ENCODE results near the gene CTBP2.

CTBP2 gene

DNA sequence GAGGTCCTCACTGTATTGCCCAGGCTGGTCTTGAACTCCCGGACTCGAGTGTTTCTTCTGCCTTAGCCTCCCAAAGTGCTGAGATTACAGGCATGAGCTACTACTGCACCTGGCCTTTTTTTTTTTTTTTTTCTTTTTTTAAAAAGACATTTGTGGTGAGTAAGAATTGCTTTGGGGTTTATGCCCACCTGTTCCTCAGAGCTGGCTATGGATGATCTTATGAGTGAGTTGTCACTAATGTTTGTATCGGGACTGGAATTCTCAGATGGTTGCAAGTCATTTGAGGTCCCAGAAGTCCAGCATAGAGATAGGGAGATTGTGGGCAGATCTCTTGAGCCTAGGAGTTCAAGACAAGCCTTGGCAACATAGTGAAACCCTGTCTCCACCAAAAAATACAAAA is 183.2 kb downstream of the CTBP2 start:
- DNase-seq (ENCODE audit: low read depth in 3 of 3): no peak

DNA sequence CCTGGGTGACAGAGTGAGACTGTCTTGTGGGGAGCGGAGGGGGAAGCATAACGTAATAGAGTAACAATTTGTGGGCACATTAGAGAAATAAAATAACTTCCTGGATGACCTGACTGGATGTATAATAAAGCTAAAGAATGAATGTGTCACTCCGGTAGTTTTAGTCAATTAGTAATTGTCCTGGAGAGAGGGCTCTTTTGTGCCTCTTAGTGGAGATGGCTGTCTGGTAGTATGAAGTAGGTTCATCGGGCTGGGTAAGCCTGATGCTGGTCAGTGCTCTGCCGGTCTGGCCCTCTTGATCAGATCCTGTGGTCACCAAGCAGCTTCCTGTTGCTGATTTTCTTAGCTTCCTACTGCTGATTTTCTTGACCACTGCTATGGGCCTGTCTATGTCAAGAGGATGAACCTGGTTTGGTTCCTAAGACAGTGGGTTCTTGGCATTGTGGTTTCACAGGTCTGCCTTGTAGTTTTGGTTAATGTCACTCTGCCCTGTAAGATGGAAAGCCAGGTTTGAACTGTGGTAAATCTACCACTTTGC is 184.3 kb downstream of the CTBP2 start:
- DNase-seq (ENCODE audit: low read depth in 3 of 3): no peak

DNA sequence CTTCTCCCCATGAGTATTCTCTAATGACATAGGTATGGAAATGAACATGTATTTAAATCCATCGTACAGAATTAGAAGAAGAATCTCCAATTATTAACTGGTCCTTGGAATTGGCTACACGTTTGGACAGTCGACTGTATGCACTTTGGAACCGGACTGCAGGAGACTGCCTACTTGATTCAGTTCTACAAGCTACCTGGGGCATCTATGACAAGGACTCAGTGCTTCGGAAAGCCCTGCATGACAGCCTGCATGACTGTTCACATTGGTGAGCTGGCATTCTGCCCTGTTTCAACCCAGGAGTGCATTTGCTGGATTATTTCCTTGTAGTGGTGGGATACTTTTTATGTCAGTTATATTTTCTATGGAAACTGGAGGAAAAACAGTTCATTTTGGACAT is 186.2 kb downstream of the CTBP2 start:
- no peak for DNase-seq (ENCODE audit: low read depth in 3 of 3)

DNA sequence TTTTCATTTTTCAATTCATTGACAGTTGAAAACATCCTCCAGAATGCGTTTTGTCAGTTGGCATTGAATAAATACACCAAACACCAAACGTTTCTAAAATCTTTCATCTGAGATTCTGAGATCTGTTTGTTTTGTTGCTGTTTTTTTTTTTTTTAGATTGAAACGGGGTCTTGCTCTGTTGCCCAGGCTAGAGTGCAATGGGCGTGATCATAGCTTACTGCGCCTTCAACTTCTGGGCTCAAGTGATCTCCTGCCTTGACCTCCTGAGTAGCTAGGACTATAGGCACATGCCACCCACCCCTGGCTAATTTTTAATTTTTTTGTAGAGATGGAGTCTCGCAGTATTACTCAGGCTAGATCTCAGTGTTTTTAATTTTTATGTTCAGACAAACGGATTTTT is 187.7 kb downstream of the CTBP2 start:
- DNase-seq (ENCODE audit: low read depth in 3 of 3): no peak

DNA sequence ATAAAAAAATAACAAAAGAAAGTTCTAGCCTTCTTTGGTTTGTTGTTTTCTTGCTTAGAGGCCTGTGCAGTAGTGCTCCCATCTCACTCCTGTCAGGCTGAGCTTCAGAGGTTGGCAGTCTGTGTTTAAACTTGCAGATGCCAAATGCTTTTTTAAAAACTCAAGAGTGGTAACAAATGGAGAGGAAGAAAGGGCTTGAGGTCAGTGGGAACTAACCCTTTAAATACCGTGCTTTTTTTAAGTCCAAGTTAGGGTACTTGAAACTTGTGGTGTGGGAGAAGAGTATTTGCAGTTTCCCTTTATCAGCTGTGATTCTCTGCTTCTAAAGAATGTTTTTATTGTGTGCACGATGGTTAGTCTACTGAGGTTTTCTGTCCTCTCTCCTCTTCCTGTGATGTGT is 189.1 kb downstream of the CTBP2 start:
- DNase-seq (ENCODE audit: low read depth in 3 of 3): no peak

DNA sequence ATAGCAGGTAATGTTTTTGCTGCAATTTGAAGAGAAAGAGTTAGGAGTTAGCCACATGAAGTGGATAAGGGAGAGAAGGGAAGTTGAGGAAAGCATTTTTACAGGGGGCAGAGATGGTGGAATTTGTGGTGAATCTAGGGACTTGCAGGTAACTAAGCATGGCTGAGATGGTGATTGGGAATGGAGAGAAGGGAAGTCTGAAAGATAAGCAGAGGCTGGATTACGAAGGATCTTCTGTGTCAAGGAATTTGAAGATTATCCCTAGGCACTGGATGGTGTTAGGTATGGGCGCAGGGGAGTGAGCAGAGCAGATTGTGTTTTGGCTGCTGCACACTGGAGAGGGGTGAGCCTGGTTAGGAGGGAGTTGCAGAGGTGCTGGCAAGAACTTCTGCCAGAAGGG is 193.1 kb downstream of the CTBP2 start:
- no peak for DNase-seq (ENCODE audit: low read depth in 3 of 3)

DNA sequence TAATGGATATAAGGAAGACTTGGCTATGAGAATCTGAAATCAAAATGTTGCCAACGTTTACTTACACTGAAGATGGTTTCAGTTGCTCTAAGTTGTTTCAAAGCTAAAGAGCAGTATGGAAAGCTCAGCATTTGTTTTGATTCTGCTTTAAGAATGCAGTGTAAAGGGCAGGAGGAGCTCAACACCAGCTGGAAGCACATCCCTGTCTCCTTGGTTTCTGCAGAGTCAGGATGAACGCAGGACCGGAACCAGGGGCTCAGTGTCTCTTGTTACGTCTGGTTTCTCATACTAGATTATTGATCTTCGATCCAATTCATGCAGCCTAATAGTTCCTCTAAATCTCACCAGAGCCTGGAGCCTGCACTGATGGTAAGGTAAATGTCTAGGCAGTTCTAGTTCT is 194.4 kb downstream of the CTBP2 start:
- no peak for DNase-seq (ENCODE audit: low read depth in 3 of 3)

DNA sequence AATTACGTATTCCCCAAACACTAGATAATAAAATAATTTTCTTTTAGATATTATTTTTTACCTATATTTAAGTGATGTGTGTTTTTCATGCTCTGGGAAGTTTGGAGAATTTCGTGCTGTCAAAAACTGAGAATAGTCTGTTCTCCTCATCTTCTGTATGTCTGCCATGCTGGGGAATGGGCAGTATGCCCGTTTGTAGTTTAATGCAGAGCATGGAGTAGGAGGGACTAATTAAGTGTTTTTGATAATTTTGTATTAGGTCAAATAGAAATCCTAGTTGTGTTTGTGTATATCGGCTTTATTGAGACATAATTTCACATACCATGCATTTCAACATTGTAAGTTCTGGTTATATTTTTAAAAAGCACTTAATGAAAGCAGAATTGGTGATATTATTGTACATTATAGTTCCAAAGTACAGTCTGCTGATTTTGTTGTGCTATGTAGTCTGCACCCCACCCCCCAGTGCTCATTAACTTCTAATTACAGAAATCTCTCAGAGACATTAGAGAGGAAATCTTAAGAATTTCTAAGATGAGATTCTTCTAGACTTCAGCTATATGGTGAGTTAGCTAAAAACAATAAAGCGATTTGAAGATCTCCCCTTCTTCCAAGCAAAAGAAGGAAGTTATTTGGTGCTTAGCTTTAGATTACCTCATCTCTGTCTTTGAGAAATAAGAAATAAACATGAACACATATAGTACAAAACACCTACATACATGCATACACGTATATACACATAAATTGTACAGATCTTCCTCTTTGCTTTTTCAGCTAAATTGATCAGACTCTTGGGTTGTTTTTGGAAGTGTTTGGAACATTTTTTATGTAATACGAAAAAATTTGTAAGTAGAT is 196.3 kb downstream of the CTBP2 start:
- no peak for DNase-seq (ENCODE audit: low read depth in 3 of 3)

DNA sequence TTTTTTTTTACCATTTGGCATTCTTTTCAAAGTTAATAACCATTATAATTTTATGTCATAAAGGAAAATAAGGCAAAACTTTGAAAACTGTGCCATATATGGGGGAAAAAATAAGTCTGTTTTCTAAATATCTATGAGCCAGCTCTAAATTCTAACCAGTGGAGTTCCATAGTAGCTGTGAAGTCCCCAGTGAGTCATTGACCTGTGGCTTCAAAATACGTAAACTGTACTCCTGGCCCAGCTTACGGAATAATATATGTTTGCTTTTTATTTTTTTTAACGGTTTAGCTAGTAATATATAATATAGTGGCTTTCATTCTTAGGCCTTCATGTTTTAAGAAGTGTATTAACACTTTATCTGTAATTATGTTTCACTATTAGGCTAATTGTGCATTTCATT is 197.9 kb downstream of the CTBP2 start:
- DNase-seq (ENCODE audit: low read depth in 3 of 3): no peak

DNA sequence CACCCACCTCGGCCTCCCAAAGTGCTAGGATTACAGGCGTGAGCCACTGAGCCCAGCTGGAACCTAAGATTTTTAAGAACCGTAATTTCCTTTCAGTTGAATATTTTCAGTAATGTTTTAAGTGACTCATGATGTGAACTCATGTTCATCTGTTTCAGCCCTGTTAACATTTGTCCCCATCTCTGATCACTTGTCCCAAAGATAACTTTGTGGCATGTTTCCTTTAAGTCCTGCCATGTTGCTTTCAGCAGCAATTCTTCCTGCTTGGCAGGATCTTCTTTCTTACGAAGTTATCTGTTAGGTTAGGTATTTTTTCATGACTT is 199.2 kb downstream of the CTBP2 start:
- no peak for DNase-seq (ENCODE audit: low read depth in 3 of 3)

DNA sequence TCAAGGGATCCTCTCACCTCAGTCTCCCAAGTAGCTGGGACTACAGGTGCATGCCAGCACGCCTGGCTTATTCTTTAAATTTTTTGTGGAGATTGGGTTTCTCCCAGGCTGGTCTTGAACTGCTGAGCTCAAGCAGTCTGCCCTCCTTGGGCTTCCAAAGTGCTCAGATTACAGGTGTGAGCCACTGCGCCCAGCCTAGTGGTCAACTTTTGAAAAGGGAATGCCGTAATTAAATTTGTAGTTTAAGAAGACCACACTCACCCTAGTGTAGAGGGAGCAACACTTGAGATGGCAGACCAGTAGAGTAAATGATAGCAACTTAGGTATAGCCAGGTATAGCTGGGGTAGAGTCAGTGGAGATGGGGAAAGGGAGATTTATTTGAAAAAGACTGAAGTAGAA is 200.8 kb downstream of the CTBP2 start:
- no peak for DNase-seq (ENCODE audit: low read depth in 3 of 3)

DNA sequence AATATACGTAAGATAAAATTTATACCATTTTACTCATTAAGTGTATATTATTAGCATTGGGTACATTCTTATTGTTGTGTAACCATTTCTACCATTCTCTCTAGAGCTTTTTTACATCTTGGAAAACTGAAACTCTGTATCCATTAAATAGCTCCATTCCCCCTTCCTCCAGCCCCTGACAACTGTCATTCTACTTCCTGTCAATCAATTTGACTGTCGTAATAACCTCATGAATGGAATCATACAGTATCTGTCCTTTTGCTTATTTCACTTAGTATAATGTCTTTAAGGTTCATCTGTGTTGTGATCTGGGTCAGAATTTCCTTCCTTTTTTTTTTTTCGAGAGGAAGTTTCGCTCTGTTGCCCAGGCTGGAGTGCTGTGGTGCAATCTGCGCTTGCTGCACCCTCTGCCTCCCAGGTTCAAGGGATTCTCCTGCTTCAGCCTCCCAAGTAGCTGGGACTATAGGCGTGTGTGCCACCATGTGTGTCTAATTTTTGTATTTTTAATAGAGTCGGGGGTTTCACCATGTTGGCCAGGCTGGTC is 202.9 kb downstream of the CTBP2 start:
- DNase-seq (ENCODE audit: low read depth in 3 of 3): no peak

DNA sequence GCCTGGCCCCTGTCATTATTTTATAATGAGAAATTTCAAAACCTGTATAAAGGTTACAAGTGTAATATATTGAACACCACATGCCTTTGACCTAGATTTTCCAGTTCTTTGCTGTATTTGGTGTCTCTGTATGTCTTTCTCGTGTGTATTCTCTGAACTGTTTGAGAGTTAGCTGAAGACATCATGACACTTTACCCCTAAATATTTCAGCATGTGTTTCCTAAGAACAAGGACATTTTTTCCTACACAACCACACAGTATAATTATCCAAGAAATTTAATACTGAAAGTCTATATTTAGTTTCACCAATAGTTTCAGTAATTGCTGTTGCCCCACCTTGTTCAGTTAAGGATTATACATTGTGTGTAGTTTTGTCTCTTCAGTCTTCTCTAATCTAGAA is 203.6 kb downstream of the CTBP2 start:
- no peak for DNase-seq (ENCODE audit: low read depth in 3 of 3)

DNA sequence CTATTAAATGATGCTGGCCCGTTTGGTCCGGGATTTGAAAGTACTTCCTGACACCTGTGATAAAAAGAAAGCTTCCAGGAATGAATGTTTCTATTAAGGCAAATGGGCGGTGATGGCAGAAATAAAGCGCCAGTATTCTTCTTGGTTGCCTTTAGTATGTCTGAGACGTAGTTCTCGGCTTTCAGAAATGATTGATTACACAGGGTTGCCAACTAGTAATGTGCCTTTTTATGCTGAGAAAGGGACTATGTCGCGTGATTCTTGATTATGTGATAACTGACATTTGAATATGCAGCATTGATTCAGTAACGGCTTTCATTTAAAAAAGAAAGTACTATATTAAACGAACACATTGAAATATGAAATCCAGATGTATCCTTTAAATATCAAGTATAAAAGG is 204.5 kb downstream of the CTBP2 start:
- no peak for DNase-seq (ENCODE audit: low read depth in 3 of 3)

DNA sequence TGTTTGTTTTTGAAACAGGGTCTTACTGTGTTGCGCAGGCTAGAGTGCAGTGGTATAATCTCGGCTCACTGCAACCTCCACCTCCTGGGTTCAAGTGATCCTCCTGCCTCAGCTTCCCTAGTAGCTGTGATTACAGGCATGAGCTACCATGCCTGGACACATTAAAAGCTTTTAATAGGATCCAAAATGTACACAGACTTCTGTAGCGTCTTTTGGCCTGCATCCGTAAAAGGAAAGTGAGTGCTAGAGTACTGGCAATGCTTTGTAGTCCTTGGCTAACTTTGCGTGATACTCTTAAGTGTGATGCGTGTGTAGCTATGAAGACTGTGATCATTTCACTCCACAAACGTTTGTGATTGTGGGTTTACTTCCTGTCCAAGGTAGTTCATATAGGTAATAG is 205.1 kb downstream of the CTBP2 start:
- DNase-seq (ENCODE audit: low read depth in 3 of 3): no peak

DNA sequence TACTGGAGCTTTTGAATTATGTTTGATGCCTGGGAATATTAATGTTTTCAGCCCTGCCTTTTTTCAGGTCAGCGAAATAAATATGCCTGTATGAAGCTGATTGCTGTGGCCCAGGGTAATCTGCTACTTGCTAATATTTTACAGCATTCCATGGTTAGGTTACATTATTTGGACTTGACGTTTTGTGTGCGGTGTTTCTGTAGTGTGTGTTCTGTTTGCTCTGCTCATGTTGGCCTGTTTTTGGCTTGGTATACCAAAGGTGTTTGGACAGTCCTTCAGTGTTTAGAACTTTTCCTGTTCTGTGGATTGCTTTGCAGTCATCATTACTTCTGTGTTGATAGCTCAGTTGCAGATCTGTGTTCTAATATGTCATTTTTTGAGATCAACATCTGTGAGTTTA is 206.9 kb downstream of the CTBP2 start:
- DNase-seq (ENCODE audit: low read depth in 3 of 3): no peak

DNA sequence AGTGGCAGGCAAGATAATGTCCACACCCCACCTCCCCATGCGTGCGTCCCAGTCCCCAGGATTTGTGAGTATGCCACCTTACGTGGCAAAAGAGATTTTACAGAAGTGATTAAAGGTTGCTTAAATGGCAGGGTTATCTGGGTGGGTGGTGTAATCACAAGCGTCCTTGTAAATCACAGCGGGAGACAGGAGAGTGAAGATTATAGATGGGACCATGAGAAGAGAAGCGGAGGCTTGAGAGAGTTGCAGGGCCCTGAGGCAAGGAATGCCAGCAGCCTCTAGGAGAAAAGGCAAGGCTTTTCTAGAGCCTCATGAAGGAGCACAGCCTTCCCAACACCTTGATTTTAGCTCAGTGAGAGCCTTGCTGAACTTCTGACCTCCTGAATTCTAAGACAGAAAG is 208.2 kb downstream of the CTBP2 start:
- DNase-seq (ENCODE audit: low read depth in 3 of 3): no peak

DNA sequence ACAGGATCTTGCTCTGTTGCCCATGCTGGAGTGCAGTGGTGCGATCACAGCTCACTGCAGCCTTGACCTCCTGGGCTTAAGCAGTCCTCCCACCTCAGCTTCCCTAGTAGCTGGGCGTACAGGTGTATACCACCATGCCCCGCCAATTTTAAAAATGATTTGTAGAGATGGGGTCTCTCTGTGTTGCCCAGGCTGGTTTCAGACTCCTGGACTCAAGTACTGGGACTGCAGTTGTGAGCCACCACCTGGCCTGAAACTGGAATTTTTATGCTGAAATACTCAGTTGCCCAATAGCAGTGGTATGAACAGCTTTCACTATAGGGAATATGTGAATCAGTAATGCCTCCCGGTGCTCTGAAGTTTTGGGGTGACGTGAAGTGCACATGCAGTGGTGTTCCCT is 210.8 kb downstream of the CTBP2 start:
- DNase-seq (ENCODE audit: low read depth in 3 of 3): no peak

DNA sequence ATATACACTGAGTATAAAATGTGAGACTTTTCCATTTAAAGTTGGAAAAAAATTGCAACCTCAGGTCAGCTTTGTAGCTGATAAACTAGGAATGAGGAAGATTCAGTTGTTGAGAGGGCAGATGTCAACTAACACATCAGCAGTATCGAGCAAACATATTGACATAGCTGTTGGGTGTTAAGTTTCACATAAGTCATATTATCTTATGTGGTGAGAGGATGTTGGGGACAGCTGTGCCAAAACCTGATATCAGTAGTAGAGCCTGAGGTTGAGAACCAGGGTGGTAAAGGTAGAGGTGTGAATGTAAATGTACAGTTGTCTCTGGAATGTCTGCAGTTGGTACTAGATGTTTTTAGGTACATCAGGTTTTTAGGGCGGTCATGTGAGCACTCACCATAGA is 213.4 kb downstream of the CTBP2 start:
- DNase-seq (ENCODE audit: low read depth in 3 of 3): no peak

DNA sequence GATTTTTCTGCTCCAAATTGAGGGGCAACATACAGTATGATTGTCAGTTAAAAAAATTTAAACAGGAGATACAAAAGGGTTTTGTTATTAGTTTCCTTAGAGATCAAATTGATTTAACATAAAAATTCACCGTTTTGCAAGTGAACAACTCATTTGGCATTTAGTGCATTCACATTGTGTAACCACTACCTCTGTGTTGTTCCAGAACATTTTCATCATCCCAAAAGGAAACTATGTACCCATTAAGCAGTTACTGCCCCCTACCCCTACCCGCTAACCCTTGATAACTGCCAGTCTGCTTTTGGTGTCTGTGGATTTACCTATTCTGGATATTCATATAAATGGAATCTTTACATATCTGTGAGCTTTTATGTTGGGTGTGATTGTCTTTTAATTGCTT is 215.4 kb downstream of the CTBP2 start:
- no peak for DNase-seq (ENCODE audit: low read depth in 3 of 3)

DNA sequence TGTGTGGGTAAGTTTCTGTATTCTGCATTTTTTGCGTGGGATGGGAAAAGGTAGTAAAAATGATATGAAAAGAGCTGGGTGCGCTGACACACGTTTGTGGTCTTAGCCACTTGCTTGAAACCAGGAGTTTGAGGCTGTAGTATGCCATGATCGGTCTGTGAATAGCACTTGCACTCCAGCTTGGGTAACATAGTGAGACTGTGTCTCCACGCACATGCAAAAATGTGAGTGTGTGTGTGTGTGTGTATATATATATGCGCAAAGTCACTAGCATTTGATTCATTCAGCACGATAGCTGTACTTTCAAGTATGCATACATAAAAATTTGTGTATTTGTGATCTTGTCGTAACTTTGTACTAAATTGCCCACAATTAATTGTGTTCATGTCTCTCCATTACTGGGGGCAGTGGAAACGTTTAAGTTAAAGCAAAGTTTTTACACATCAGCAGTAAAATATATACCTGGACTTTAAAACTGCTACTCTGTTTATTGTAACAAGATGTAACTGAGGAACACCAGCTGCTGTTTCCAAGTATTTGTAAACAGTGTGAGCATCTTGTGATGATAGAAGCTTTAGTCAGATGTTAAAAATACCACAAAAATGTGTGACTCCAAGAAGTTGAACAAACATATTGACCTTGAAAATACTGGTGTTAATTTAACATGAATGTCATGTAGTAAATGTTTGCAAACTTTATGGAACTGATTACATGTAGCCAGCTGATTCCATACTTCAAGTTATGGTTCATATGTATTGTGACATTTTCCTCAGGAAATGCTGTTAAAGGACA is 216.9 kb downstream of the CTBP2 start:
- no peak for DNase-seq (ENCODE audit: low read depth in 3 of 3)

DNA sequence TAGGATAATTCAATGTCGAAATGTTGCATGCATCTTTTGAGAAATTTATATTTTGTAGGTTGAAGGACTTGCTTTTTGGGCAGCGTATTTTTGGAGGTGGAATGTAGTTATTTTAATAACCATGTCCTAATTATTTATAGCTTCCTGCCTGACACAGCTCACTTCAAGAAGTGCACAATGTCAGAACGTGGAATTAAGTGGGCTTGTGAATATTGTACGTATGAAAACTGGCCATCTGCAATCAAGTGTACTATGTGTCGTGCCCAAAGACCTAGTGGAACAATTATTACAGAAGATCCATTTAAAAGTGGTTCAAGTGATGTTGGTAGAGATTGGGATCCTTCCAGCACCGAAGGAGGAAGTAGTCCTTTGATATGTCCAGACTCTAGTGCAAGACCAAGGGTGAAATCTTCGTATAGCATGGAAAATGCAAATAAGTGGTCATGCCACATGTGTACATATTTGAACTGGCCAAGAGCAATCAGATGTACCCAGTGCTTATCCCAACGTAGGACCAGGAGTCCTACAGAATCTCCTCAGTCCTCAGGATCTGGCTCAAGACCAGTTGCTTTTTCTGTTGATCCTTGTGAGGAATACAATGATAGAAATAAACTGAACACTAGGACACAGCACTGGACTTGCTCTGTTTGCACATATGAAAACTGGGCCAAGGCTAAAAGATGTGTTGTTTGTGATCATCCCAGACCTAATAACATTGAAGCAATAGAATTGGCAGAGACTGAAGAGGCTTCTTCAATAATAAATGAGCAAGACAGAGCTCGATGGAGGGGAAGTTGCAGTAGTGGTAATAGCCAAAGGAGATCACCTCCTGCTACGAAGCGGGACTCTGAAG is 217.8 kb downstream of the CTBP2 start:
- DNase-seq (ENCODE audit: low read depth in 3 of 3): no peak
